Measurements from ENCODE around the gene ILF3. TPM values are rescaled to one million over a fixed set of nuclear protein-coding genes. Genes with fewer than 3 reads are reported as not detected.

Gene ILF3
- total RNA-seq, 5 donors from 2014 or later (not counting 1 experiment from before 2014, with no cell fraction given) = 331 to 490 (median 370) TPM

- ATAC-seq (replicated peaks in 1 of 4) (no peak), DNase-seq (no peak)
- Mint-ChIP-seq H3K4me3 (peak overlapping the region in 1 of 3 donors; percentile 2), H3K27me3 (peaks cover 0 to 3% of the 10 kb centered on the region in 2 donors), H3K9me3 (no peaks in the 10 kb centered on the region), H3K27ac (peak overlapping the region in 1 of 2 donors; percentile 1), H3K4me1 (peaks cover 15 to 28% (median 20%) of the 10 kb centered on the region in 3 donors), H3K36me3 (peaks cover 23% of the 10 kb centered on the region)
- WGBS (ENCODE audit: insufficient coverage) = 100% methylated on average over 2 of the region's 5 CpGs
- H3K4me1 ChIP-seq (ENCODE audit: control insufficient read depth in 1 of 2, extremely low read depth in 1 of 2, insufficient read depth in 2 of 2, low read length in 2 of 2) = peaks cover 2 to 14% of the 10 kb centered on the region in 2 experiments
- peaks cover 26 to 43% of the 10 kb centered on the region in 2 donors for H3K36me3 ChIP-seq (ENCODE audit: control insufficient read depth in 2 of 2, extremely low read depth in 1 of 2, insufficient read depth in 1 of 2, low read length in 1 of 2)
- H3K27ac ChIP-seq (ENCODE audit: low read length) = no peak overlapping the region
- no peaks in the 10 kb centered on the region for H3K9me3 ChIP-seq
- POLR2A ChIA-PET = interaction anchor here in 1 of 2 donors (0.8 kb wide), 1 partner anchor 138 kb away, joined by 3 read pairs; no protein-coding TSS in a partner anchor
- peaks cover 0 to 12% of the 10 kb centered on the region in 2 experiments for H3K27me3 ChIP-seq (replicated peaks in 1 of 2; ENCODE audit: control insufficient read depth in 2 of 2, extremely low read depth in 1 of 2, insufficient read depth in 2 of 2, low read length in 1 of 2)
- CTCF ChIA-PET = interaction anchor here in 1 of 2 donors (0.6 kb wide), 1 partner anchor 84 kb away, joined by 4 read pairs; no protein-coding TSS in a partner anchor
- H3K4me3 ChIP-seq (ENCODE audit: control insufficient read depth in 1 of 2, extremely low read depth in 1 of 2, low read length in 1 of 2) = no peak overlapping the region
Measured at GRCh38 chr19:10692673-10693264, 38.6 kb downstream of the ILF3 start.

- Mint-ChIP-seq H3K27me3 (peaks cover 0 to 5% of the 10 kb centered on the region in 2 donors), H3K4me1 (peaks cover 15 to 28% (median 20%) of the 10 kb centered on the region in 3 donors), H3K36me3 (peaks cover 14% of the 10 kb centered on the region), H3K9me3 (no peaks in the 10 kb centered on the region), H3K4me3 (peak overlapping the region in 2 of 3 donors; percentile 24 to 84), H3K27ac (no peak overlapping the region)
- no peak overlapping the region for H3K4me3 ChIP-seq (ENCODE audit: control insufficient read depth in 1 of 2, extremely low read depth in 1 of 2, low read length in 1 of 2)
- peaks cover 2 to 14% of the 10 kb centered on the region in 2 experiments for H3K4me1 ChIP-seq (ENCODE audit: control insufficient read depth in 1 of 2, extremely low read depth in 1 of 2, insufficient read depth in 2 of 2, low read length in 2 of 2)
- DNase-seq (no peak), ATAC-seq (replicated peaks in 1 of 4) (no peak)
- ChIA-PET CTCF (no interaction called here), POLR2A (no interaction called here)
- H3K27ac ChIP-seq (ENCODE audit: low read length) = no peak overlapping the region
- WGBS (ENCODE audit: insufficient coverage) = 53% methylated on average over 8 of the region's 16 CpGs
- H3K36me3 ChIP-seq (ENCODE audit: control insufficient read depth in 2 of 2, extremely low read depth in 1 of 2, insufficient read depth in 1 of 2, low read length in 1 of 2) = peaks cover 22 to 23% of the 10 kb centered on the region in 2 donors
- H3K27me3 ChIP-seq (replicated peaks in 1 of 2; ENCODE audit: control insufficient read depth in 2 of 2, extremely low read depth in 1 of 2, insufficient read depth in 2 of 2, low read length in 1 of 2) = peaks cover 0 to 21% of the 10 kb centered on the region in 2 experiments
- H3K9me3 ChIP-seq = no peaks in the 10 kb centered on the region
Measured at GRCh38 chr19:10694706-10695307, 40.7 kb downstream of the ILF3 start.

DNA sequence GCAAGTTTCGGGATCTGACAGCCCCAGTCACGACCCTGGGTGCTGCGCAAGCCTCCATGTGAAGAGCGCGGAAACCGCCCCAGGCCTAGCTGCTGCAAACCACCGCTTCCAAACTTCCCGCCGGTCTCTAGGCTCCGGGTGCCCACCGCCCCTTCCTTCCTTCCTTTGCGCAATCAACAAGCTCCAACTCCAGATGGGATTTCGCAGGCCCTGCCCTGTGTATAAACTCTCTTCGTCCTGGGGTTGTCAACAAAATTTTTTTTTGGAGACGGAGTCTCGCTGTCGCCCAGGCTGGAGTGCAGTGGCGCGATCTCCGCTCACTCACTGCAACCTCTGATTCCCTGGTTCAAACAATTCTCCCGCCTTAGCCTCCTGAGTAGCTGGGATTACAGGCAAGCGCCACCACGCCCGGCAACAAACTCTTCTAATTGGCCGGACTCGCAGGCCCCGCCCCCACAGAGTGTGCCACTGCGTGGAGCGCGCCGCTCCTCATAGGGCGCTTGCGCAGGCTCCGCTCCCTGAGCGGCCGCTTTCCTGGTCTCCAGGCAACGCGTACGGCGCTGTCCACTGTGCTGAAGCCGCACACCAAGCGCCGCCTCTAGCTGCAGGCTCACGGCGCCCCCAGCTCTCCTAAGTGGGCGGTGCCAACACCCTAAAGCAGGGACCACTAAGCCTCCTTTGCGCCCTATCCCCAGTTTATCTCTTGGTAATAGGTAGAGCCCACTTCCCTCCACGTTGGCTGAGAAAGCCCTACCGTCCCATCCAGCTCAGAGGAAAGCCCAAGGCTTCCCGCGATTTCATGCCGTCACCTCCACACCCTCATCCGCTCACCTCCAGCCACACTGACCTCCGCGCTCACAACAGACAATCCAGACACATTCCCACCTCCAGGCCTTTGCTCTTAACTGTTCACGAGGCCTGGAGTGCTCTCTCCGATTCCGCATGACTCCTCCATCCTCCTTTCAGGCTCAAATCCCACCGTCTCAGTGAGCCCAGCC is 41.6 kb downstream of the ILF3 start:
- Histone ChIP-seq H3K27me3 (replicated peaks in 1 of 2; ENCODE audit: control insufficient read depth in 2 of 2, extremely low read depth in 1 of 2, insufficient read depth in 2 of 2, low read length in 1 of 2) (peaks cover 0 to 24% of the 10 kb centered on the region in 2 experiments), H3K27ac (ENCODE audit: low read length) (no peak overlapping the region), H3K36me3 (ENCODE audit: control insufficient read depth in 2 of 2, extremely low read depth in 1 of 2, insufficient read depth in 1 of 2, low read length in 1 of 2) (peaks cover 14 to 19% of the 10 kb centered on the region in 2 donors), H3K4me3 (ENCODE audit: control insufficient read depth in 1 of 2, extremely low read depth in 1 of 2, low read length in 1 of 2) (peak overlapping the region; percentile 32 to 52), H3K4me1 (ENCODE audit: control insufficient read depth in 1 of 2, extremely low read depth in 1 of 2, insufficient read depth in 2 of 2, low read length in 2 of 2) (peaks cover 2 to 18% of the 10 kb centered on the region in 2 experiments), H3K9me3 (no peaks in the 10 kb centered on the region)
- Mint-ChIP-seq H3K4me1 (peaks cover 15 to 21% (median 20%) of the 10 kb centered on the region in 3 donors), H3K27me3 (peaks cover 0 to 5% of the 10 kb centered on the region in 2 donors), H3K27ac (peak overlapping the region; percentile 5 to 56), H3K9me3 (no peaks in the 10 kb centered on the region), H3K4me3 (peak overlapping the region; percentile 72 to 84 (median 75)), H3K36me3 (peaks cover 6% of the 10 kb centered on the region)
- ATAC-seq (replicated peaks in 1 of 4) (peak; percentile 90 to 97 (median 96)), DNase-seq (peak; percentile 67 to 93 (median 84))
- POLR2A ChIA-PET = no interaction called here
- WGBS (ENCODE audit: insufficient coverage) = 10% methylated on average over 53 of the region's 59 CpGs
- CTCF ChIA-PET = interaction anchor here in 1 of 2 donors (0.5 to 2.2 kb wide), 3 partner anchors 11 to 106 kb away, joined by 4 to 11 read pairs (median 7); partner anchors contain the start of gene DNM2

DNA sequence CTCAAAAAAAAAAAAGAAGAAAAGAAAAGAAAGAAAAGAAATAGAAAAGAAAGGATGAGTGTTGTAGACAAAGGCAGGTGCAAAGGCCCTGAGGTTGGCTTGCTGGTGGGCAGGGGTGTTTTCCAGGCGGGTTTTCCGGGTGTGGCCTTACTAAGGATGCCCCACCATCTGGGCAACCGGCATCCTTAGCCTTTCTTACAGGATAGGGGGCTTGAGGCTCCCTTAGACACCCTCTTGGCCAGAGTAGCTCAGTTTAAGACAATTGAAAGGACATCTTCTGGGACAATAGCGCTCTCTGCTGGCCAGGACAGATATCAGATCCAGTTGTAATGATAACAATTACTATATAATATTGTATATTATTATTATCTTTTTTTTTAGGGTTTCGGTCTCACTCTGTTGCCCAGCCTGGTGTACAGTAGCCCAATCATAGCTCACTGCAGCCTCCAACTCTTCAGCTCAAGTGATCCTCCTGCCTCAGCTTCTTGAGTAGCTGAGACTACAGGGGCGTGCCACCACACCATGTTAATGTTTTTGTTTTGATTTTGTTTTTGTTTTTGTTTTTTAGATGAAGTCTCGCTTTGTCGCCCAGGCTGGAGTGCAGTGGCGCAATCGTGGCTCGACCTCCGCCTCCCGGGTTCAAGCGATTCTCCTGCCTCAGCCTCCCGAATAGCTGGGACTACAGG is 45.6 kb downstream of the ILF3 start:
- H3K27ac Mint-ChIP-seq = no peak overlapping the region
- WGBS (ENCODE audit: insufficient coverage) = 51% methylated on average over 9 of the region's 15 CpGs
- DNase-seq (peak; percentile 27 to 82 (median 61)), ATAC-seq (replicated peaks in 1 of 4) (no peak)
- H3K36me3 Mint-ChIP-seq = no peaks in the 10 kb centered on the region
- H3K4me1 ChIP-seq (ENCODE audit: control insufficient read depth in 1 of 2, extremely low read depth in 1 of 2, insufficient read depth in 2 of 2, low read length in 2 of 2) = peaks cover 5 to 32% of the 10 kb centered on the region in 2 experiments
- CTCF ChIA-PET = interaction anchor here (0.5 to 1.8 kb wide), 14 partner anchors 17 to 294 kb away, joined by 3 to 14 read pairs (median 4); partner anchors contain the start of genes CARM1 (in 1 of the 2), DNM2 (in 1 of the 2) and TMED1 (in 1 of the 2)
- POLR2A ChIA-PET = interaction anchor here in 1 of 2 donors (0.6 kb wide), 1 partner anchor 72 kb away, joined by 5 read pairs; no protein-coding TSS in a partner anchor
- no peaks in the 10 kb centered on the region for H3K9me3 Mint-ChIP-seq
- H3K4me3 Mint-ChIP-seq = no peak overlapping the region
- no peaks in the 10 kb centered on the region for H3K9me3 ChIP-seq
- H3K27me3 Mint-ChIP-seq = peaks cover 0 to 5% of the 10 kb centered on the region in 2 donors
- H3K27ac ChIP-seq (ENCODE audit: low read length) = no peak overlapping the region
- H3K4me1 Mint-ChIP-seq = peaks cover 27 to 32% (median 30%) of the 10 kb centered on the region in 3 donors
- peaks cover 0 to 24% of the 10 kb centered on the region in 2 experiments for H3K27me3 ChIP-seq (replicated peaks in 1 of 2; ENCODE audit: control insufficient read depth in 2 of 2, extremely low read depth in 1 of 2, insufficient read depth in 2 of 2, low read length in 1 of 2)
- H3K36me3 ChIP-seq (ENCODE audit: control insufficient read depth in 2 of 2, extremely low read depth in 1 of 2, insufficient read depth in 1 of 2, low read length in 1 of 2) = no peaks in the 10 kb centered on the region
- H3K4me3 ChIP-seq (ENCODE audit: control insufficient read depth in 1 of 2, extremely low read depth in 1 of 2, low read length in 1 of 2) = no peak overlapping the region

- POLR2A ChIA-PET = interaction anchor here in 1 of 2 donors (0.5 to 1.5 kb wide), 5 partner anchors 15 to 1366 kb away, joined by 3 to 8 read pairs (median 4); partner anchors contain the start of genes ATG4D and DNM2
- CTCF ChIA-PET = interaction anchor here (0.5 to 2.0 kb wide), 9 partner anchors 8 to 230 kb away, joined by 3 to 7 read pairs (median 4); no protein-coding TSS in a partner anchor
- H3K27me3 ChIP-seq (replicated peaks in 1 of 2; ENCODE audit: control insufficient read depth in 2 of 2, extremely low read depth in 1 of 2, insufficient read depth in 2 of 2, low read length in 1 of 2) = peaks cover 0 to 12% of the 10 kb centered on the region in 2 experiments
- H3K27me3 Mint-ChIP-seq = peaks cover 0 to 2% of the 10 kb centered on the region in 2 donors
- no peak for DNase-seq
- no peaks in the 10 kb centered on the region for H3K36me3 Mint-ChIP-seq
- H3K9me3 ChIP-seq = no peaks in the 10 kb centered on the region
- peaks cover 3 to 18% of the 10 kb centered on the region in 2 experiments for H3K4me1 ChIP-seq (ENCODE audit: control insufficient read depth in 1 of 2, extremely low read depth in 1 of 2, insufficient read depth in 2 of 2, low read length in 2 of 2)
- H3K27ac ChIP-seq (ENCODE audit: low read length) = peak overlapping the region; percentile 2
- H3K4me3 Mint-ChIP-seq = peak overlapping the region; percentile 88 to 90 (median 89)
- H3K27ac Mint-ChIP-seq = peak overlapping the region in 1 of 2 donors; percentile 44
- H3K36me3 ChIP-seq (ENCODE audit: control insufficient read depth in 2 of 2, extremely low read depth in 1 of 2, insufficient read depth in 1 of 2, low read length in 1 of 2) = peaks cover 0 to 1% of the 10 kb centered on the region in 2 donors
- ATAC-seq (replicated peaks in 1 of 4) = peak; percentile 17 to 41 (median 27)
- 5% methylated on average over 20 of the region's 24 CpGs for WGBS (ENCODE audit: insufficient coverage)
- peaks cover 12 to 13% (median 12%) of the 10 kb centered on the region in 3 donors for H3K4me1 Mint-ChIP-seq
- peak overlapping the region; percentile 73 to 98 for H3K4me3 ChIP-seq (ENCODE audit: control insufficient read depth in 1 of 2, extremely low read depth in 1 of 2, low read length in 1 of 2)
- H3K9me3 Mint-ChIP-seq = no peaks in the 10 kb centered on the region
Measured at GRCh38 chr19:10701955-10702525, 47.9 kb downstream of the ILF3 start.
